Liver (tissue), 9 donors: ENCODE results near the gene PFN1. TPM values are rescaled to one million over a fixed set of nuclear protein-coding genes. Genes with fewer than 3 reads are reported as not detected.
A peak's percentile ranks its signal among the peaks of the same experiment; 100 is the strongest.

Experiments used
- DNase-seq: peaks from one replicate; pipeline ENCODE4 v3.0.0-alpha.2; 2017; ENCODE audit warnings: low spot score
- H3K27ac ChIP-seq, 2 donors: one replicate each; pipeline ENCODE4 v1.7.0; 2013; ENCODE audit warnings: inconsistent platforms in 2 of 2, low read length in 2 of 2, control low read depth in 1 of 2, low read depth in 1 of 2, mild to moderate bottlenecking in 1 of 2
- H3K27me3 ChIP-seq, 4 donors: one replicate each; pipeline versions ENCODE4 v1.6.1 to v1.7.0; 2013; ENCODE audit warnings: low read length in 3 of 4, inconsistent platforms in 1 of 4, mild to moderate bottlenecking in 1 of 4, moderate library complexity in 1 of 4; ENCODE audit not compliant: control insufficient read depth in 4 of 4, insufficient read depth in 4 of 4
- H3K36me3 ChIP-seq, 4 donors: one replicate each; pipeline versions ENCODE4 v1.6.1 to v1.7.0; 2013; ENCODE audit warnings: low read length in 3 of 4, mild to moderate bottlenecking in 3 of 4, low read depth in 1 of 4, moderate library complexity in 1 of 4; ENCODE audit not compliant: control insufficient read depth in 4 of 4, insufficient read depth in 3 of 4
- H3K4me1 ChIP-seq, 4 donors: one replicate each; pipeline versions ENCODE4 v1.6.1 to v1.7.0; 2013; ENCODE audit warnings: low read length in 3 of 4, mild to moderate bottlenecking in 3 of 4, moderate library complexity in 1 of 4; ENCODE audit not compliant: control insufficient read depth in 4 of 4, insufficient read depth in 4 of 4
- H3K4me3 ChIP-seq, 3 donors: one replicate each; pipeline versions ENCODE4 v1.6.1 to v1.7.0; 2013; ENCODE audit warnings: low read length in 3 of 3, control low read depth in 1 of 3, low read depth in 1 of 3, mild to moderate bottlenecking in 1 of 3
- H3K9ac ChIP-seq, 2 donors: one replicate each; pipeline ENCODE4 v1.7.0; 2013; ENCODE audit warnings: low read length in 2 of 2, mild to moderate bottlenecking in 2 of 2, moderate library complexity in 2 of 2, control low read depth in 1 of 2, low read depth in 1 of 2
- H3K9me3 ChIP-seq, 4 donors: one replicate each; pipeline versions ENCODE4 v1.6.1 to v1.7.0; 2013; ENCODE audit warnings: low read length in 3 of 4; ENCODE audit not compliant: control insufficient read depth in 4 of 4
- EGR1 ChIP-seq, 2 donors: IDR thresholded peaks; 2 replicates each; pipeline ENCODE4 v1.6.1; 2016 to 2018; ENCODE audit warnings: antibody characterized with exemption in 2 of 2, low read depth in 2 of 2
- FOXA1 ChIP-seq: IDR thresholded peaks from 2 replicates; pipeline ENCODE4 v1.6.1; 2016; ENCODE audit warnings: antibody characterized with exemption
- FOXA2 ChIP-seq: IDR thresholded peaks from 2 replicates; pipeline ENCODE4 v1.6.1; 2016; ENCODE audit warnings: antibody characterized with exemption
- GABPA ChIP-seq, 2 donors: IDR thresholded peaks in 1 of 2; conservative IDR thresholded peaks in 1 of 2; 2 replicates each; pipeline ENCODE4 v1.6.1; 2016; ENCODE audit warnings: antibody characterized with exemption in 2 of 2, mild to moderate bottlenecking in 1 of 2, moderate library complexity in 1 of 2
- HNF4A ChIP-seq, 2 donors: conservative IDR thresholded peaks; 2 replicates each; pipeline ENCODE4 v1.6.1; 2016; ENCODE audit warnings: antibody characterized with exemption in 2 of 2, mild to moderate bottlenecking in 2 of 2
- HNF4G ChIP-seq: IDR thresholded peaks from 2 replicates; pipeline ENCODE4 v1.6.1; 2016; ENCODE audit warnings: antibody characterized with exemption
- JUND ChIP-seq, 2 donors: IDR thresholded peaks; 2 replicates each; pipeline ENCODE4 v1.6.1; 2016; ENCODE audit warnings: antibody characterized with exemption in 2 of 2
- NR2F2 ChIP-seq: IDR thresholded peaks from 2 replicates; pipeline ENCODE4 v1.6.1; 2016; ENCODE audit warnings: antibody characterized with exemption
- RAD21 ChIP-seq, 2 donors: IDR thresholded peaks; 2 replicates each; pipeline ENCODE4 v1.6.1; 2016; ENCODE audit warnings: antibody characterized with exemption in 2 of 2, mild to moderate bottlenecking in 2 of 2
- RXRA ChIP-seq, 2 donors: IDR thresholded peaks; 2 replicates each; pipeline ENCODE4 v1.6.1; 2017 to 2018; ENCODE audit warnings: antibody characterized with exemption in 2 of 2, mild to moderate bottlenecking in 1 of 2
- SP1 ChIP-seq: IDR thresholded peaks from 2 replicates; pipeline ENCODE4 v1.6.1; 2018; ENCODE audit warnings: antibody characterized with exemption, mild to moderate bottlenecking
- TAF1 ChIP-seq: conservative IDR thresholded peaks from 2 replicates; pipeline ENCODE4 v1.6.1; 2016; ENCODE audit warnings: antibody characterized with exemption, mild to moderate bottlenecking
- YY1 ChIP-seq: IDR thresholded peaks from 2 replicates; pipeline ENCODE4 v1.6.1; 2016; ENCODE audit warnings: antibody characterized with exemption, mild to moderate bottlenecking
- WGBS: extraction: QIAGEN DNeasy Blood & Tissue Kit; methylation state at CpG from one replicate; pipeline ENCODE4 v1.1.7; 2013; 5-methylcytosine and 5-hydroxymethylcytosine counted together
- polyA plus RNA-seq, 2 donors: library from polyadenylated mRNA; stranded (reverse) in 1 of 2; unstranded in 1 of 2; fragments of 200-250 nt in 1 of 2; fragments of >200 nt in 1 of 2; fragmentation: Nextera tagmentation in 1 of 2; extraction: Ambion mirVana in 1 of 2; gene quantifications; one replicate each; pipeline versions ENCODE4 v1.2.1 to v1.2.3, GENCODE V29; 2013 to 2015
- total RNA-seq, 2 donors: library from RNA; depleted of rRNA; stranded (reverse); fragments of >200 nt; gene quantifications; one replicate each; pipeline ENCODE4 v1.2.3, GENCODE V29; 2014
- TF ChIP-seq, protein P1 (sequence below): IDR thresholded peaks from 2 replicates; pipeline ENCODE4 v1.6.1; 2016; ENCODE audit warnings: antibody characterized with exemption
- TF ChIP-seq, protein P2 (sequence below): IDR thresholded peaks from 2 replicates; pipeline ENCODE4 v1.6.1; 2016; ENCODE audit warnings: antibody characterized with exemption
- TF ChIP-seq, protein P3 (sequence below): IDR thresholded peaks from 2 replicates; pipeline ENCODE4 v1.6.1; 2016; ENCODE audit warnings: antibody characterized with exemption
- TF ChIP-seq, protein P4 (sequence below): IDR thresholded peaks from 2 replicates; pipeline ENCODE4 v1.6.1; 2016; ENCODE audit warnings: antibody characterized with exemption, mild to moderate bottlenecking
- TF ChIP-seq, protein P5 (sequence below): fragments of 150-350 bp; IDR thresholded peaks from 2 replicates; pipeline ENCODE4 v1.5.1; 2017; ENCODE audit warnings: improper control_type of control experiment, low read depth, low read length; ENCODE audit not compliant: missing input control
- donor health status: healthy.
- donor health status: healthy.
- donor health status: healthy.
- donor health status: healthy.
- donor health status: healthy.

The PFN1 gene
- total and polyA plus RNA-seq, 4 donors: 150 to 672 (median 580) TPM

DNA sequence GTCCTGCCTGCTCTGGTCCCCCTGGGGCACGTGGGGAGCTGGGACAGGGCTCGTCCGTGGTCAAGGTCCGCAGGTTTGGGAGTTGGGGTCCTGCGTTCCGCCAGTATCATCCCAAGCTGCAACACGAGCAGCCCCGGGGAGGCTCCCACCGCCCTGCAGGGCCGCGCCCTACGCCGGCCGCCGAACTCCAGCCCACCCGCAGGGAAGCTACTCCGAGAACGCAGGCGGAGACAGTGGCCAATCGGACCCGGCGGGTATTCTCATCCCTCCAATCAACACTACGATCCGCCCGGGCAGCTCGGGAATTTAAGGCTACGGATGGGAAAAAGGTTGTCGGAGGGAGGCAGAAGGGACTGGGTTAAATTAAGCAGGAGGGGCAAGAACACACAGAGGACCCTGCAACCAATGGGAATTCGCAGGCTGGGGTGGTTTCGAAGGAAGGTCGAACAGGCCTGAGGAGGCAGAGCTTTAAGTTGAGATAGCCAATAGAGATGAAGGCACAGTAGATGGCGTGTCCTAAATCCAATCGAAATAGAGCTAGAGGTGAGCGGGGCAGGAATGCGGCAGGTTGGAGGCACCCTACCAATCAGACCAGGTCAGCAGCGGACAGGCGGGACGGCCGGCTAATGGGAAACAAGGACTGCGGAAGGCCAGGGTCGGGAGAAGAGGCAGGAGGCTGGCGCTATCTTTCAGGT is 18.7 kb upstream of the PFN1 start:
- H3K4me3 ChIP-seq: peak overlapping the region; percentile 74 to 98 (median 97)
- WGBS: under 1% methylated on average over 42 of the region's 42 CpGs

More for the DNA sequence above, 18.7 kb upstream of the PFN1 start:
- H3K36me3 ChIP-seq: peaks cover 0 to 5% (median 0%) of the 10 kb centered on the region in 4 donors
- no peaks in the 10 kb centered on the region for H3K27me3 ChIP-seq
- H3K9ac ChIP-seq: peak overlapping the region; percentile 59 to 84
- no peaks in the 10 kb centered on the region for H3K9me3 ChIP-seq
- DNase-seq: peak; percentile 95
- peak in 1 of 2 donors; percentile 37 for TF ChIP-seq JUND (IDR thresholded peaks at IDR 0.05)
- no peak for TF ChIP-seq EGR1 (IDR thresholded peaks at IDR 0.05; ENCODE audit: low read depth in 2 of 2)
- peak in 1 of 2 donors; percentile 63 for TF ChIP-seq RAD21 (IDR thresholded peaks at IDR 0.05)
- TF ChIP-seq HNF4A (conservative IDR thresholded peaks at IDR 0.05): peak in 1 of 2 donors; percentile 16
- peak; percentile 46 to 54 for TF ChIP-seq RXRA (IDR thresholded peaks at IDR 0.05)
- TF ChIP-seq, protein P1, sequence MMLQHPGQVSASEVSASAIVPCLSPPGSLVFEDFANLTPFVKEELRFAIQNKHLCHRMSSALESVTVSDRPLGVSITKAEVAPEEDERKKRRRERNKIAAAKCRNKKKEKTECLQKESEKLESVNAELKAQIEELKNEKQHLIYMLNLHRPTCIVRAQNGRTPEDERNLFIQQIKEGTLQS: no peak
- no peak for TF ChIP-seq YY1
- TF ChIP-seq, protein P2, sequence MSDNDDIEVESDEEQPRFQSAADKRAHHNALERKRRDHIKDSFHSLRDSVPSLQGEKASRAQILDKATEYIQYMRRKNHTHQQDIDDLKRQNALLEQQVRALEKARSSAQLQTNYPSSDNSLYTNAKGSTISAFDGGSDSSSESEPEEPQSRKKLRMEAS: peak; percentile 22
- TF ChIP-seq TAF1: peak; percentile 38
- TF ChIP-seq, protein P3, sequence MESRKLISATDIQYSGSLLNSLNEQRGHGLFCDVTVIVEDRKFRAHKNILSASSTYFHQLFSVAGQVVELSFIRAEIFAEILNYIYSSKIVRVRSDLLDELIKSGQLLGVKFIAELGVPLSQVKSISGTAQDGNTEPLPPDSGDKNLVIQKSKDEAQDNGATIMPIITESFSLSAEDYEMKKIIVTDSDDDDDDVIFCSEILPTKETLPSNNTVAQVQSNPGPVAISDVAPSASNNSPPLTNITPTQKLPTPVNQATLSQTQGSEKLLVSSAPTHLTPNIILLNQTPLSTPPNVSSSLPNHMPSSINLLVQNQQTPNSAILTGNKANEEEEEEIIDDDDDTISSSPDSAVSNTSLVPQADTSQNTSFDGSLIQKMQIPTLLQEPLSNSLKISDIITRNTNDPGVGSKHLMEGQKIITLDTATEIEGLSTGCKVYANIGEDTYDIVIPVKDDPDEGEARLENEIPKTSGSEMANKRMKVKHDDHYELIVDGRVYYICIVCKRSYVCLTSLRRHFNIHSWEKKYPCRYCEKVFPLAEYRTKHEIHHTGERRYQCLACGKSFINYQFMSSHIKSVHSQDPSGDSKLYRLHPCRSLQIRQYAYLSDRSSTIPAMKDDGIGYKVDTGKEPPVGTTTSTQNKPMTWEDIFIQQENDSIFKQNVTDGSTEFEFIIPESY: no peak
- no peak for TF ChIP-seq HNF4G
- TF ChIP-seq, protein P4, sequence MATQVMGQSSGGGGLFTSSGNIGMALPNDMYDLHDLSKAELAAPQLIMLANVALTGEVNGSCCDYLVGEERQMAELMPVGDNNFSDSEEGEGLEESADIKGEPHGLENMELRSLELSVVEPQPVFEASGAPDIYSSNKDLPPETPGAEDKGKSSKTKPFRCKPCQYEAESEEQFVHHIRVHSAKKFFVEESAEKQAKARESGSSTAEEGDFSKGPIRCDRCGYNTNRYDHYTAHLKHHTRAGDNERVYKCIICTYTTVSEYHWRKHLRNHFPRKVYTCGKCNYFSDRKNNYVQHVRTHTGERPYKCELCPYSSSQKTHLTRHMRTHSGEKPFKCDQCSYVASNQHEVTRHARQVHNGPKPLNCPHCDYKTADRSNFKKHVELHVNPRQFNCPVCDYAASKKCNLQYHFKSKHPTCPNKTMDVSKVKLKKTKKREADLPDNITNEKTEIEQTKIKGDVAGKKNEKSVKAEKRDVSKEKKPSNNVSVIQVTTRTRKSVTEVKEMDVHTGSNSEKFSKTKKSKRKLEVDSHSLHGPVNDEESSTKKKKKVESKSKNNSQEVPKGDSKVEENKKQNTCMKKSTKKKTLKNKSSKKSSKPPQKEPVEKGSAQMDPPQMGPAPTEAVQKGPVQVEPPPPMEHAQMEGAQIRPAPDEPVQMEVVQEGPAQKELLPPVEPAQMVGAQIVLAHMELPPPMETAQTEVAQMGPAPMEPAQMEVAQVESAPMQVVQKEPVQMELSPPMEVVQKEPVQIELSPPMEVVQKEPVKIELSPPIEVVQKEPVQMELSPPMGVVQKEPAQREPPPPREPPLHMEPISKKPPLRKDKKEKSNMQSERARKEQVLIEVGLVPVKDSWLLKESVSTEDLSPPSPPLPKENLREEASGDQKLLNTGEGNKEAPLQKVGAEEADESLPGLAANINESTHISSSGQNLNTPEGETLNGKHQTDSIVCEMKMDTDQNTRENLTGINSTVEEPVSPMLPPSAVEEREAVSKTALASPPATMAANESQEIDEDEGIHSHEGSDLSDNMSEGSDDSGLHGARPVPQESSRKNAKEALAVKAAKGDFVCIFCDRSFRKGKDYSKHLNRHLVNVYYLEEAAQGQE: no peak
- TF ChIP-seq FOXA1: no peak
- peak; percentile 90 for TF ChIP-seq NR2F2
- no peak for TF ChIP-seq FOXA2
- TF ChIP-seq, protein P5, sequence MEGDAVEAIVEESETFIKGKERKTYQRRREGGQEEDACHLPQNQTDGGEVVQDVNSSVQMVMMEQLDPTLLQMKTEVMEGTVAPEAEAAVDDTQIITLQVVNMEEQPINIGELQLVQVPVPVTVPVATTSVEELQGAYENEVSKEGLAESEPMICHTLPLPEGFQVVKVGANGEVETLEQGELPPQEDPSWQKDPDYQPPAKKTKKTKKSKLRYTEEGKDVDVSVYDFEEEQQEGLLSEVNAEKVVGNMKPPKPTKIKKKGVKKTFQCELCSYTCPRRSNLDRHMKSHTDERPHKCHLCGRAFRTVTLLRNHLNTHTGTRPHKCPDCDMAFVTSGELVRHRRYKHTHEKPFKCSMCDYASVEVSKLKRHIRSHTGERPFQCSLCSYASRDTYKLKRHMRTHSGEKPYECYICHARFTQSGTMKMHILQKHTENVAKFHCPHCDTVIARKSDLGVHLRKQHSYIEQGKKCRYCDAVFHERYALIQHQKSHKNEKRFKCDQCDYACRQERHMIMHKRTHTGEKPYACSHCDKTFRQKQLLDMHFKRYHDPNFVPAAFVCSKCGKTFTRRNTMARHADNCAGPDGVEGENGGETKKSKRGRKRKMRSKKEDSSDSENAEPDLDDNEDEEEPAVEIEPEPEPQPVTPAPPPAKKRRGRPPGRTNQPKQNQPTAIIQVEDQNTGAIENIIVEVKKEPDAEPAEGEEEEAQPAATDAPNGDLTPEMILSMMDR: peak; percentile 3
- TF ChIP-seq GABPA (IDR thresholded peaks at IDR 0.05 in 1 of 2, conservative IDR thresholded peaks at IDR 0.05 in 1 of 2): peak in 1 of 2 donors; percentile 70
- TF ChIP-seq SP1: peak; percentile 99
- peak overlapping the region; percentile 97 to 99 for H3K27ac ChIP-seq
- H3K4me1 ChIP-seq: peaks cover 7 to 42% (median 29%) of the 10 kb centered on the region in 4 donors
